ENCODE data around the gene SDCBP2. TPM values are rescaled to one million over a fixed set of nuclear protein-coding genes. Genes with fewer than 3 reads are reported as not detected.

The SDCBP2 gene
- total RNA-seq, 1 donor from 2014 or later, result 9.4 TPM

DNA sequence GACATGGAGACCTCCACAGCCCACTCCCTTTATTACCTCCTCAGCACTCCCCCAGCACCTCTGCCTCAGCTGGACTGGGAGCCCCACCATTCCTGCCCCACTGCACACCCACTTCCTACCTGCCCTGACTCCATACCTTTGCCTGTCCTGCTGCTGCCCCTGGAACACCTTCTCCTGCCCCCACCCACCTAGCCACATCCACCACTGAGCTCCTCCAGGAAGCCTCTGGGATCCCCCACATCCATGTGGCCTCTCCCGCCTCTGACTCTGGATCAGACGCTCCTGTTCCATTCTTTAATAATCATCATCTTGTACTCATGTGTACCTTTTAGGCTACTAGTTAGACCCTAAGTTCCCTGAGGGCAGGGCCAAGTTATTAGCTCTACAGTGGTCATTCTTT is 2.2 kb upstream of the SDCBP2 start:
- no peak for DNase-seq

- DNase-seq, result no peak
These were observed 1.3 kb upstream of the SDCBP2 start for GRCh38 chr20:1330075-1330830.

- DNase-seq, result no peak
These were observed 886 bp downstream of the SDCBP2 start for GRCh38 chr20:1327827-1328679.

DNA sequence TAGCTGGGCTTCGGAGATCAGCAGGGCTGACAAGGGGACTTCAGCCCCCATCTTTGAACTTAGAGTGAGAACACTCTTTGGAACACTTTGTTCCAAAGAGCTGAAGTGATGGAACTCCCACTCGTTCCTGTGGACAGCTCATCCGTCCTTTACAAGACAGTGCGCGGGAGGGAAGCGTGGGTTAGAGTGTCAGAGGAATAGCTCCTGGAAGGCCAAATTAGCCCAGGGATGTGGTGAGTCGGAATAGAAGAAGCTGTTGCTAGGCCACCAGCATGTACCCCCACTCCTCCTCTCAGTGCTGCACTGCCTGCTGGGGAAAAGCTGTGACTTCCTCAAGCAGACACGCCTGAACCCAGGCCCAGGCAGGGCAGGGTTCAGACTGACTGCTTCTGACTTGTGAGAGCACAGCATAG is 1.7 kb downstream of the SDCBP2 start:
- no peak for DNase-seq

- DNase-seq, result no peak
These were observed 2.7 kb downstream of the SDCBP2 start for GRCh38 chr20:1326031-1326930.

- DNase-seq, result peak; percentile 94
These were observed 3.5 kb downstream of the SDCBP2 start for GRCh38 chr20:1325173-1326030.

GRCh38 chr20:1324598-1325172 is 4.3 kb downstream of the SDCBP2 start:
- no peak for DNase-seq

DNA sequence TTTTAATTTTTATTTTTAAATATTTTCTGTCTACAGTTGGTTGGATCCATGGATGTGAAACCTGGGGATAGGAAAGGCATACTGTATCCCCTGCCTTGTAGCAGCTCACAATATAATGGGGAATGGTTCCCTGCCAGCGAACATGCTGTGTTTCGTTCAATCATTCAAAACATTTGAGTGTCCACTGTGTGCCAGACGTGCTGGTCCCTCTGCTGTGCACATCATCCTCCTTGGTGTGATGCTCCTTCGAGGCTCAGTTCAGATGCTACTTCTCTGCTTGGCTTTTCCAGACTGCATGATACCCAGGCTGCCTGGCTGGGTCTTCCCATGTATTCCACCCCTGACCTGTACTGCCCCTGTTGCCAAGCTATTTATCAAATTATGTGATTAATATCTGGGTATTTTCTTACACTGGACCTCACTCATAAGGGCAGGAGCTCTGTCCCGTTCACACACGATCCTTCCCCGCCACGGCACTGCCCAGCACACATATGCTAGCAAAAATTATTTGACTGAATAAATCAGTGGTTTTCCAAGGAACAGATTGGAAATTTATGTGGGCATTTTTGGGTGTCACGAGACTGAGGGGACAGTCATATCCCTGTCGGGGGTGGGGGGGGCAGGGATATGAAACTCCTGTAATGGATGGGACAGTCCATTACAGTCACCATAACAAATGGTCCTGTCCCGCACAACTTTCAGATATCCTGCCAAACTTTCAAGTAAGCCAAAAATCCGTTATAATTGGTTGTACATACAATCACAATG is 4.9 kb downstream of the SDCBP2 start:
- DNase-seq, result no peak

DNA sequence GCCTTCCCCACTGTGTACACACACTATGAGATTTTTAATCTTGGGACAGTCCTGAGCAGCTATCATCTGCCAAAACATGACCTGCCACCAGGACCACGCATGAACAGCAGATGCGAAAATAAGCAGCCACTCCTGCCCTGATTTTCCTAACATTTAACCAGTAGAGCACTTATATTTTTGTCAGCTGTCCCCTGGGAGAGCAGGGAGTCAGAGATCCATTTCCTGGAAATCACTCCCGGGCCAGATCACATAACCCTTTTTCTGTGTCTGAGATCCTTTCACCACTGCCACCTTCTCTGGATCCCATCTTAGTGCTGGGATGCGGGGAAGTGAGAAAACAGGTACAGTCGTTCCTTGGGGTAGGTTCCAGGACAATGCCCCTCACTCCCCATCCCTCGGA is 5.7 kb downstream of the SDCBP2 start:
- DNase-seq, result no peak

- DNase-seq, result peak; percentile 56
These were observed 6.3 kb downstream of the SDCBP2 start for GRCh38 chr20:1322511-1323245.

DNA sequence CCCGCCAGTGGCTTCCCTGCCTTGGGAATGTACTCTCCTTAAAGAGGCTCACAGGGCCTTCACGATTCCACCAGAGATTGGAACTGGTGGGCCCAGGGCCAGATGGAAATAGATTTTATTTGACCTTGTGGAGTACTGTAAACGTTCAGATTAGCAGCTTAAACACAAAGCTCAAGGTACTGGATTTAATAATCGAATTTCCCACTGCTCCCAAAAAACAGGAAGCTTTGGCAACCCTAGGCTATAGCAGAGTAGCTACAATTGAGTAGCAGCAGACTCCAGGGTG is 7.3 kb downstream of the SDCBP2 start:
- DNase-seq, result no peak

DNA sequence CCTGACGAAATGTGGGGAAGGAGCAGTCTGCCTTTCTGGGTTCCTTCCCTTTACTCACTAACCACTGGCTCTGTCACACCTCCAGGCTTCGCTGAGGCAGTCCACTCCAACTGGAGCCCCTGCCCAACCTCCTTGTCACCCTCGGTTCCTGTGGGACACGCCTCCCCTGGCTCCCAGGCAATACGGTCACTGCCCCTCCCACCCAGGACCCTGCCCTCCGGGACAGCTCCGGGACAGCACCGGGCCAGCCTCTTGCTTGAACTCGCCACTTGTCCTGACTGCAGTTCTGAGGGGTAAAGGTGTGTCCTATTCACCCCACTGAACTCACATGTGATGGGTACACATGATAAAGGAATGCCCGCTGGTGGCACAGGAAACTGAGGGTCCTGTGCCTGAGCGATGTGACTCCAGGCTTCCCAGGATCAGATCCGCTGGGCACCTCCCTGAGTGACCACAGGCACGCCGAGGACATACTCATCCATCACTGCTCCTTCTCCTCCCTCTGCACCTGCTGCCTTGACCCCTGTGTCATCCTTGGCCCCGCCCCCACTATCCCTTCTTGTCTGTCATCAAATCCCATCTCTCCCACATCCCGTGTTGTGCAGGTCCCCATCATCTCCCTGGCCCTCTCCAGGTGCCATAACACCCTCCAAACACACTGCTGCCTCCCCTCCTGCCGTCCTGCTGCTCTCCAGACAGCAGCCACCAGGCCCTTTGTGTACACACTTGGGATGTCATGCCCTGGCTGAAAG is 7.9 kb downstream of the SDCBP2 start:
- DNase-seq, result no peak

- DNase-seq, result no peak
These were observed 8.9 kb downstream of the SDCBP2 start for GRCh38 chr20:1320016-1320415.

GRCh38 chr20:1319462-1319861 is 9.5 kb downstream of the SDCBP2 start:
- no peak for DNase-seq

DNA sequence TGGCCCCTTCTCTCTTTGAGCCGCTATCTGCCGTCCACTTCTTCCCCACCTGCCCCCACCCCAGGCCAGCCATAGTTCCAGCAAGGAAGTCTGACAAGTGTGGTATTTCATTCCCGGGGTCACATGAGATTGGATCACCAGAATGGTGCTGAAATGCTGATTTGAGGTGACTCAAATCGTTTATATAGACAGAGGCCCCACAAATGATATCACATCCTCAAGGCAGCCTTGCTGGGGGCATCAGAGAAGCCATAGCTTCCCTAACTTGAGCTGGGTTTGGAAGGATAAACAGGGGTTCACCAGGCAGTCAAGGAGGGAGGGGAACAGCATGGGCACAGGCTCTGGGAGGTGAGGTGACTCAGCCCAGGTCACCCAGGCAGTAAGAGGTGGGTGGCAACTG is 9.9 kb downstream of the SDCBP2 start:
- no peak for DNase-seq

DNA sequence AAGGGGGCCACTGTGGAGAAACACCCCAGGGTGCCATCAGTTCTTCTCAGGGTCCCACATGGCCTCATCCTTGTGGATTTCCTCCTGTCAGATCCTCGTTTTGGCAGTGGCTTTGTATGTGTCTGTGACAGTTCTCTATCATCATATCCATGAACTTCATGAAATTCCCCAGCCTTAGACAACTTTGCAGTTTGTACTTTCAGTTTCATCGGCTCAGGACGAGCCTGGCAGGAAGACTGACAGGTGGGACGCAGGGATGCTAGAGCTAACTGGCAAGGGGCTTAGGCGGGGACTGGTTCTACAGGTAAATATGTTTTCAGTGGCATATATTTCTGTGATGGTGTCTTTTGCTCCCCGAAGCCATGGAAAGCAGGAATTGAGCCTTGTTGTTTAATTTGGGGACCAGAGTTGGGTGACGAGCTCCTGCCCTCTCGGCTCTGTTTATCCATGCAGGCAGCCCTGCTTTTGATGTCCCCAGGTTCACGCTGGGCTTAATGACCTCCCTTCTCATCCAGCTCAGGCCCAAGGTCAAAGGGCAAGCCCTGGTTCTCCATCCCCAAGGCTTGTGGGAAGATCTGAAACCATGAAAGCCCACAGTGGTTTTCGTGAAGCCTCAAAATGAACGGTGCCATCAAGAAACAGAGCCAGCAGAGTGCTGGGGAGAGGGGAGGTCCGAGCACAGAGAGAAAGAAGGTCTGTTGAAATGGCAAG is 11.2 kb downstream of the SDCBP2 start:
- DNase-seq, result no peak

DNA sequence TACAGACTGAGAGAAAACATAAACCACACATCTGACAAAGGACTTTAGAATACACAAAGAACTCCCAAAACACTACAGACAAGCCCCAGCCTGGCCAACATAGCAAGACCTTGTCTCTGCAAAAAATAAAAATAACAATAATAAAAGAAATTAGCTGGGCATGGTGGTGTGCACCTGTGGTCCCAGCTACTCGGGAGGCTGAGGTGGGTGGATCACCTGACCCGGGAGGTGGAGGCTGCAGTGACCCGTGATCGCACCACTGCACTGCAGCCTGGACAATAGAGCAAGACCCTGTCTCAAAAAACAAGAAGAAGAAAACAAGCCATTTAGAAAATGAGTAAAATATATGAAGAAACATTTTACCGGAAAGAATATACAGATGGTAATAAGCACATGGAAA is 13.1 kb downstream of the SDCBP2 start:
- DNase-seq, result no peak

DNA sequence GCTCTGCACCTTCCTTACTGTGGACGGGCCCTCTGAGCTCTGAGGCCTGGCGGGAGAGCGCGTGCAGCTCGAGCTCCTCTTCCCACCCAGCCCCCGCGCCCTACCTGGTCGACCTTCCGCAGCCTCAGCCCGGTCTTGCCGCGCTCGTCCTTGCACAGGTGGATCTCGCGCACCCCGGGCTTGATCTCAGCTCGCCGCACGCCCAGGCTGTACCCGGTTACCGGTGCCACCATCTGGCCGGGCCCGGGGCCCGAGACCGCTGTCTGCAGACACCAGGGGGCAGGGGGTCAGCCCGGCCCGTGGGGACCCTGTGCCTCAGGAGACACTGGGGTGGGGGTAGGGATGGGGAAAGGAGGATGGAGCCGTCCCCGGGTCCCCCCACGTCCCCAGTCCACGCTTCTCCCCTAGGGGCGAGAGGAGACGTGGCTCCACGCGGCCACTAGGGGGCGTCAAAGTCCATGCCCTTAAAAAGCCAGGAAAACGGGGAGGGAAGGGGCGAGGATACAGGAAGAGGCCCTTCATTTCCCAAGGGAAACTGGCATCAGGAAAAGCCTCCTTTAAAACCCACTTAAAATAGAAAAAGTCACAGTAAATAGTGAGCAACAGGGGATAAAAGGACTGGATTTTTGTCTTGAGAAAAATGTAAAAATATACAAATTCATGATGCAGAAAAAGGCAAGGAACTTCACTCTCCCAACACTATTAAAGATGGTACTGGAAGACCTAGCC is 15.5 kb downstream of the SDCBP2 start:
- peak; percentile 70 for DNase-seq
